DMS153 treated with DMSO at 0.1 percent for 48 hours (cell line): ENCODE data around the gene NEK7.
"Not testable (repeated sequence)": the region's sequence is repeated elsewhere in the genome, so short reads cannot be mapped to it uniquely, and the experiment has no call there.

ENCODE experiments used
- DNase-seq: peaks from one replicate; lab custom pipeline; 2025; ENCODE audit not compliant: unreplicated experiment; lab: John Stamatoyannopoulos, UW

The NEK7 gene

GRCh38 chr1:198156745-198157240 is at the start of gene NEK7:
Gene NEK7, plus strand, starts transcription at chr1:198156998. Its CDS starts 75,583 bp downstream, at chr1:198232581.
- DNase-seq: peak; percentile 83

- DNase-seq: no peak
These were observed 49.7 kb upstream of the NEK7 start for GRCh38 chr1:198107091-198107501.

GRCh38 chr1:198108636-198109370 is 48.0 kb upstream of the NEK7 start:
- DNase-seq: no peak

- DNase-seq: no peak
These were observed 47.5 kb upstream of the NEK7 start for GRCh38 chr1:198109371-198109715.

- DNase-seq: no peak
These were observed 43.5 kb upstream of the NEK7 start for GRCh38 chr1:198113342-198113750.

- DNase-seq: no peak
These were observed 40.7 kb upstream of the NEK7 start for GRCh38 chr1:198116069-198116468.

- DNase-seq: no peak
These were observed 40.3 kb upstream of the NEK7 start for GRCh38 chr1:198116469-198116868.

- DNase-seq: no peak
These were observed 39.5 kb upstream of the NEK7 start for GRCh38 chr1:198117267-198117666.

GRCh38 chr1:198118134-198118533 is 38.7 kb upstream of the NEK7 start:
- no peak for DNase-seq

- DNase-seq: no peak
These were observed 36.9 kb upstream of the NEK7 start for GRCh38 chr1:198119906-198120305.

GRCh38 chr1:198121056-198121826 is 35.6 kb upstream of the NEK7 start:
- no peak for DNase-seq

GRCh38 chr1:198122693-198123092 is 34.1 kb upstream of the NEK7 start:
- DNase-seq: no peak

- DNase-seq: no peak
These were observed 33.7 kb upstream of the NEK7 start for GRCh38 chr1:198123133-198123532.

GRCh38 chr1:198124673-198125072 is 32.1 kb upstream of the NEK7 start:
- no peak for DNase-seq

GRCh38 chr1:198125995-198126735 is 30.6 kb upstream of the NEK7 start:
- DNase-seq: no peak

- no peak for DNase-seq
These were observed 28.3 kb upstream of the NEK7 start for GRCh38 chr1:198128533-198128932.

- not testable (repeated sequence) for DNase-seq
These were observed 26.7 kb upstream of the NEK7 start for GRCh38 chr1:198130053-198130452.

- DNase-seq: no peak
These were observed 24.6 kb upstream of the NEK7 start for GRCh38 chr1:198132060-198132781.

GRCh38 chr1:198134252-198134651 is 22.5 kb upstream of the NEK7 start:
- no peak for DNase-seq

GRCh38 chr1:198135366-198135765 is 21.4 kb upstream of the NEK7 start:
- DNase-seq: no peak
